Activated T-cell treated with anti-CD3 and anti-CD28 coated beads, Interleukin-2, amount 50 U/mL, for 72 hours (primary cell): ENCODE results near the gene CENPB. TPM values are rescaled to one million over a fixed set of nuclear protein-coding genes. Genes with fewer than 3 reads are reported as not detected.

Experiments used
- ATAC-seq, 2 donors: fragments of 150-1000 bp; cut with Tn5 transposase; replicated peaks in 1 of 2; 2 replicates each; pipeline ENCODE4 v1.10.0; 2021; ENCODE audit warnings: moderate library complexity in 2 of 2, mild to moderate bottlenecking in 1 of 2
- DNase-seq, 2 donors: peaks; one replicate each; pipeline ENCODE4 v3.0.0; 2021 to 2022; ENCODE audit warnings: mixed read lengths in 1 of 2
- H3K27ac Mint-ChIP-seq: one replicate; pipeline ENCODE4 v1.8.0; 2022; ENCODE audit warnings: mild to moderate bottlenecking, moderate library complexity, mixed read lengths
- H3K27me3 Mint-ChIP-seq: one replicate; pipeline ENCODE4 v1.8.0; 2022; ENCODE audit warnings: low read depth, mixed read lengths
- H3K36me3 Mint-ChIP-seq, 2 donors: one replicate each; pipeline ENCODE4 v1.8.0; 2022; ENCODE audit warnings: mixed read lengths in 2 of 2, mild to moderate bottlenecking in 1 of 2; ENCODE audit not compliant: insufficient read depth in 2 of 2
- H3K4me1 Mint-ChIP-seq: one replicate; pipeline ENCODE4 v1.8.0; 2022; ENCODE audit warnings: low read depth, mixed read lengths
- H3K4me3 Mint-ChIP-seq, 2 donors: one replicate each; pipeline ENCODE4 v1.8.0; 2022; ENCODE audit warnings: mild to moderate bottlenecking in 2 of 2, mixed read lengths in 2 of 2, moderate library complexity in 2 of 2
- H3K9me3 Mint-ChIP-seq, 2 donors: one replicate each; pipeline ENCODE4 v1.8.0; 2022; ENCODE audit warnings: mixed read lengths in 2 of 2
- total RNA-seq, 2 donors: library from RNA; stranded (reverse); gene quantifications; one replicate each; pipeline ENCODE4 v1.2.3, GENCODE V29; 2022

Gene CENPB
- total RNA-seq, 2 donors from 2014 or later = 30.4 to 31.5 TPM

DNA sequence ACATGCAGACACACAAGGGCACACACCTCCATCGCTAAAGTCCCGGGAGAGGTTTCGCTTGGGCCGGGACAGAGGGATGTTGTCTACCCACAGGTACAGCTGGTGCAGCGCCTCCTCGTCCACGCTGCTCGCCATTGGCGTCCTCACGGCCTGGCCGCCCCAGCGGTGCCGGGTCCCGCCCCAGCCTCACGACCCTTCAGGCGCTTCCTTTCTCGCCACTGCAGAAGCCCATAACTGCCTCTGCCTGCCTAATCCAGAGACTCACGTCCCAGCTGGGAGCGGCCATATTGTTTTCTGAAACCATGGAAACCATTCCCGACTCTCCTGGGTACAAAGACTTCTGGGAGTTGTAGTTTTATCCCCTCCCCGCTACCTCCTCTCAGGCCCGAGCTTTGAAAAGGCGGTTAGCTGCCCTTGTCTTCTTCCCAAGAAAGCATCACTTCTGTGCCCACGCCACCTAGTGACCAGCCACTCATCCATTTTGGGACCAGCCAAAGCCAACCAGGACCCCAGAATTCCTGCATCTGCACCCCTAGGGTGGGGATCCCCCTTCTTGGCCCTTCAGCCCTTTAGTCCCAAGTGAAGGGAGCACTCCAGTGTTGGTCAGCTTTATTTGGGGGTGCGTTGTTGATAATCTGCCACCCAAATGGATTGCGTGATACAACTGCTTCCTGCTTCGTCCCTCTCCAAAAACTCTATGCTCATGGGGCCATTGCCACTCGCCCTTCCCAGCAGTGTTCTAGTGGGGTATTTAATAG, 5.2 kb downstream of the CENPB start, which contains the start of gene SPEF1:
SPEF1 (minus strand) TSS at position 296 of the 758 bp plus-strand sequence; CDS start at position 135, 161 bp downstream.
- Mint-ChIP-seq H3K9me3 (no peaks in the 10 kb centered on the region), H3K36me3 (peaks cover 2% of the 10 kb centered on the region in 2 donors), H3K27ac (no peak within 1 kb of the TSS), H3K4me3 (peak within 1 kb of the TSS; percentile 79 to 81), H3K4me1 (peaks cover 61% of the 10 kb centered on the region), H3K27me3 (peaks cover 20% of the 10 kb centered on the region)
- peak; percentile 40 to 42 for DNase-seq
- ATAC-seq = peak; percentile 39 to 44

DNA sequence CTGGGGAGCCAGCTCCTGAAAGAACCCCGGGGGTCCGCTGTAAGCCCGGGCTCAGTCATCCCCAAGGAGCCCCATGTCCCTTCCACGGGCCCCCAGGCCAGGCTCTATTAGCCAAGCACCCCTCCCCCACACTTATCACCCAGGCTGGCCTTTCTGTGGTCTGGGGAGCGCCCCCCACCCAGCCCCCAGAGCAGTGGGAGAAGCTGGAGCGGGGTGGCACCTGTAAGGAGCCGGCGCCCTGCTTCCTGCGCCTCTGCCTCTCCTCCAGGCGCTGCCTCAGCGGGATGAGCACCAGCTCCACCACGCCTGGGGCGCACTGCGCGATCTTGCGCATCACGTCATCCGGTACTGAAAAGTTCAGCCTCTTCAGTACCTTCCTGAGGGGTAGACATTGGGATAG, 7.6 kb downstream of the CENPB start:
- DNase-seq (no peak), ATAC-seq (no peak)
- Mint-ChIP-seq H3K4me3 (peak overlapping the region; percentile 85 to 87), H3K36me3 (no peaks in the 10 kb centered on the region), H3K27ac (no peak overlapping the region), H3K4me1 (peaks cover 47% of the 10 kb centered on the region), H3K27me3 (peaks cover 20% of the 10 kb centered on the region), H3K9me3 (no peaks in the 10 kb centered on the region)

DNA sequence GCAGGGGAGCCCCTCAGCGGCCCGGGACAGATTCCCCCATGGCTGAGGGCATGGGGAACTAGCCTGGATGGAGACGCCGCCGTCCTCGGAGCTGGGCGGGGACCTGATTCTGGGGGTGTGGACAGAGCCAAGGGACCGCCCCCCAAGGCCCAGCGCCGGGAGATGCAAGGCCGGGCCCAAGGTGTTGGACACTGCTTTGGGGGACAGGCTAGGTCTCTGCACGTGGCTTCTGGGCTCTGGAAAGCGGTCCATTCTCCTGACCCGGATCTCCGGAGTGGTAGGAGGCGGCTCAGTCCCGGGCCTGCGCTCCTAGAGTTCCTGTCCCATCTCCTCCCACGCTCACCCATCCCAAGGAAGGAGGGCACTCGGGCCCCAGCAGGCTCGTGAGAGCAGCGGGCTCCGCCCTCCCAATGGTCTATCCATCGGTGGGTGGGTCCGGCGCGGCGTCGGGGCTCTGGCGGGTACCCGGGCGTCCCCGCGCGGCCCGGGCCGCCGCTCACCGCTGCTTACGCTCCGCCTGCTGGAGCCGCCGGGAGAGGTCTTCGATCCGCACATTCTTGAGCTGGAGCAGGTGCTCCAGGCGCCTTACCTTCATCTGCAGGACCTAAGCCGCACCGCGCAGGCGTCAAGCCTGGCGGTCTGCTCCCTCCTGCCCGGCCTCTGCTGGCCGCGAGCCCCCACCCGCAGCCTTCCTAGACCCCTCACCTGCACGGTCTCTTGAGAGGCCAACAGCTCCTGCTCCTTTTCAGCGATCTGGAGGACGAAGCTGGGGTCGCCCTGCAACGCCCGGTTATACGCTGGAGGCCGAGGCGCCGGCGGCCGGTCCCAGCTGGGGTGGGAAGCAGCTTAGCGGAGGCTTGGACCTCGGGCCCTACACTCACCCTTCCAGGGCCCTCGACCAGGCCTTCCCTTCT, 8.6 kb downstream of the CENPB start:
- ATAC-seq (peak; percentile 79), DNase-seq (peak; percentile 58 to 60)
- peak overlapping the region; percentile 85 to 87 for H3K4me3 Mint-ChIP-seq
- peaks cover 38% of the 10 kb centered on the region for H3K4me1 Mint-ChIP-seq
- H3K27ac Mint-ChIP-seq = no peak overlapping the region
- H3K9me3 Mint-ChIP-seq = no peaks in the 10 kb centered on the region
- H3K36me3 Mint-ChIP-seq = no peaks in the 10 kb centered on the region
- H3K27me3 Mint-ChIP-seq = peaks cover 20% of the 10 kb centered on the region

DNA sequence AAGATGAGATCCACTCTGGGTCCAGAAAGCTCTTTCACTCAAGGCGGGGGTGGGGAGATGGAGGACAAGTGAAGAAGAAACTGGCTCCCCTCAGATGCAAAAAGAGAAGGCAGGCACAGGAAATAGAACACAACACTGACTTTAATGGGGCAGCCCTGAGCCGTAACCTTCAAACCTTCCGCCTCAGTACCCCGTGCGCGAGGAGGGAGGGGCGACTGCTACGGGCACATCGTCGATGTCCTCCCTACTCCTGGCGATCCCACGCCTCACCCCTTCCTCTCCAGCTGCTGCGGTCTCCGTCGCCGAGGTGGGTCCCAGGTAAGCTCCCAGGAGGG, 9.2 kb downstream of the CENPB start:
- DNase-seq (peak in 1 of 2 donors; percentile 29), ATAC-seq (peak; percentile 53 to 55)
- H3K27me3 Mint-ChIP-seq = peaks cover 20% of the 10 kb centered on the region
- H3K4me1 Mint-ChIP-seq = peaks cover 33% of the 10 kb centered on the region
- no peaks in the 10 kb centered on the region for H3K9me3 Mint-ChIP-seq
- no peak overlapping the region for H3K27ac Mint-ChIP-seq
- peak overlapping the region; percentile 85 to 87 for H3K4me3 Mint-ChIP-seq
- H3K36me3 Mint-ChIP-seq = no peaks in the 10 kb centered on the region

DNA sequence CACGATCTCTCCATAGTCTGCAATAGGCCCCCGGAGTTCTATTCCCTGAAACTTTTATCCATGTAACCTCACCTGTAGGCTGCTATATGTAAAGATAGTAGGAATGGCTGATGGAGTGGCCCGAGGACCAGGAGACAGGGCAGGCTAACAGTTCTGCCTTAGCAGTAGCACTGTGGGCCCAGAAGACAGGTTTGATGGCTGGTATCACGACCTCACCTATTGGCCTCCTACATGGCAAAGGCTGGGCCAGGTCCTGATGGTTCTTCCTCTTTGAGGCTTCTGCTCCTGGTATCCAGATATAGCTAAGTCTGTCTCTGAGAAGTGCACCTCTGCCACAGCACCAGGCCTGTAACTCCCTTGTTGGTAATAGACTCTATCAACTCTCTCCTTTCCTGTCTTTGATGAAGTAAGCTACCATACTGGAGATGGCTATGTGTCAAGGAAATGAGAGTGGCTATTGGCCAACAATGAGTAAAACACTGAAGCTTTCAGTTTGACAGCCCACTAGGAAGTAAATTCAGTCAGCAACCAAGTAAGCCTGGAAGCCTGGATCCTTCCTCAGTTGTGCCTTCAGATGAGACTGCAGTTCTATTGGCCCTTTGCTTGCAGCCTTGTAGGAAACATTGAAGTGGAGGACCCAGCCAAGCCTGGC, 11.0 kb downstream of the CENPB start:
- H3K36me3 Mint-ChIP-seq = no peaks in the 10 kb centered on the region
- H3K27ac Mint-ChIP-seq = no peak overlapping the region
- no peaks in the 10 kb centered on the region for H3K9me3 Mint-ChIP-seq
- DNase-seq = no peak
- ATAC-seq = peak in 1 of 2 donors; percentile 46
- no peak overlapping the region for H3K4me3 Mint-ChIP-seq
- H3K27me3 Mint-ChIP-seq = peaks cover 20% of the 10 kb centered on the region
- peaks cover 15% of the 10 kb centered on the region for H3K4me1 Mint-ChIP-seq

DNA sequence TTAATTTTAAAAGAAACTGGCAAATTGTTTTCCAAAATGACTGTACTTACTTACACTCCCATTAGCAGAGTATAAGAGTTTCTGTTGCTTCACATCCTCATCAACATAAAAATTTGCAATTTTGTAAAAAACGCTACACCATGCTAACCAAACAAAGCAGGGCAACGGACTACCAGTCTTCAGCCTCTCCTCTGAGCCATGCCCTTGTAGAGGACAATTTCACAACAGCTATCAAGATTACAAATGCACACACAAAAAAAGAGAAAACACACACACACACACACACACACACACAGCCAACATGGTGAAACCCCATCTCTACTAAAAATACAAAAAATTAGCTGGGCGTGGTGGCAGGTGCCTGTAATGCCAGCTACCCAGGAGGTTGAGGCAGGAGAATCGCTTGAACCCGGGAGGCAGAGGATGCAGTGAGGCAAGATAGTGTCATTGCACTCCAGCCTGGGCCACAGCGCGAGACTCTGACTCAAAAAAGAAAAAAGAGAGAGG, 14.9 kb downstream of the CENPB start:
- no peaks in the 10 kb centered on the region for H3K27me3 Mint-ChIP-seq
- no peaks in the 10 kb centered on the region for H3K9me3 Mint-ChIP-seq
- ATAC-seq (no peak), DNase-seq (no peak)
- no peak overlapping the region for H3K27ac Mint-ChIP-seq
- no peak overlapping the region for H3K4me3 Mint-ChIP-seq
- peaks cover 22% of the 10 kb centered on the region for H3K4me1 Mint-ChIP-seq
- peaks cover 0 to 1% of the 10 kb centered on the region in 2 donors for H3K36me3 Mint-ChIP-seq

DNA sequence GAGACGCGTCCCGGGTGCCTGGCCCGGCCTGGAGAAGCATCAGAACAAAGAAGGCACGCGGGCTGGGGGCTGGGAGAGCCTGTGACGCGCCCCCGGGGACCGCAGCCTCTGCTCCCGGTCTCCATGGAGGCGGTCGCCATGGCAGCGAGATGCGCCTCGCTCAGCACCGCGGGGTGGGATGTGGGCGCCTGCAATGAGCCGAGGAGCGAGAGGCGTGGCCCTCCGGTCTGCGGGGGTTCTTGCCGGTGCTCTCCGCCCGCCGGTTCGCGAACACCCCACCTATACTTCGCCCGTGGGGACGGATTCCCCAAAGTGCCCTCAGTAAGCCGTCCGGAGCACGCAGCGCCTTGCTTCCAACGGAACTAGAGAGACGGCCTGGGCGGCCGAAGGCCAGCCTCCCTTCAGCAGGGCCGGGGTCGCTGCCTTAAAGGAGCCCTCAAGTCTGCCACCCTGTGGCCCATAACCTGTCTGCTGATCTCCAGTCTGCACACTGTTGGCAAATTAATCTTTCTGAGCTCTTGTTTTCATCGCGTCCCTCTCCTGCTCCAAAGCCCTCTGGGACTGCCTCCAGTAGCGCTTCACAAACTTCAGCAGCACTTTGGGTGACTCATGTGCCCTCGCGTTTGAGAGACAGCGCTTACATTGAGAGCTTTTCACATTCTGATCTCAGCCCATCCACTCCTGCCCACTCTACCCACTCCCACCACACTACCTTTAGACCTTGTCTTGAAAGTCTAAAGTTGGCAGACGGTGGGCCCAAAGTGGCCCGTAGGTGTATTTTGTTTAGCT, 18.0 kb downstream of the CENPB start:
- ATAC-seq (peak; percentile 62 to 68), DNase-seq (peak; percentile 81 to 86)
- Mint-ChIP-seq H3K27ac (peak overlapping the region; percentile 74), H3K9me3 (no peaks in the 10 kb centered on the region), H3K4me3 (peak overlapping the region; percentile 81 to 94), H3K27me3 (no peaks in the 10 kb centered on the region), H3K36me3 (peaks cover 0 to 1% of the 10 kb centered on the region in 2 donors), H3K4me1 (peaks cover 36% of the 10 kb centered on the region)

DNA sequence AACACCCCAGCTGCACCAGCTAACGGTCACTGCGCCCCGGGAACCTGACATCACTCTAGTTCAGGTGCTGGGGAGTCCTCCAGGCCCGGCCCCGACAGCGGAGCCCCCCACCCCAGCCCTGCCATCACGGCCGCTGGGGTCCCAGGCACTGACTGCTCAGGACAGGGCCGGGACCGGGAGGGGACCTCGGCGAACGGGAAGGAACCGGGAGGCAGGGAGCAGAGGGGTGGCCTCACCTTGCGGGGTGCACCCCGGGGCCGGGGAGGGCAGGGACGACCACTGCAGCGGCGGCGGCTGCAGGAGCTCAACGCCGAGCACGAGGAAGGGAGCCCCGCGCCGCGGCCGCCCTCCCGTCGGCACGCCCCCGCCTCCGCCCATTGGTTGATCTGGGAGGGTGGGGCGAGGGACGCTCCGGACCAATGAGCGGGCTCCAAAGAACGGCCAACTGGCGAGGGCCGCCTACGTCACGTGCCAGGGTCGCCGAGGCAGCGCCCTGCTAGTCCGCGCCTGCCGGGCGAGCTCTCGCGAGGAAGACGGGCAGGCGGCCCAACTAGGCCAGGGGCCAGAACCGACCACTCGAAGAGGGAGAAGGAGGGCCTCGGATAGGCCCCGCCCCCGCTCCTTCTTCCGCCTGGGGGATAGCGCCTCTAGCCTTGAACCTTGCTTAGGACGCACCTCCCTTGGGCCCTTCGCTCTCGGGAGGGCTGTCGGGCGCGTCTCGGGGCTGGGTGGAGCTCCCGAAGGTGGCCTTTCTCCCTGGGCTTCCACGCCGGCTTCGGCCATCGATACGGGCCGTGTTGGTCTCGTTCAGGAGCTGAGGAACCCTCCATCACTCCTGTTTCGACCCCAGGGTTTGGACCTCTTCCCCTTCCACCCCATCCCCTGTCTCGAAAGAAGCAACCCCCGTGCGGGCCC, 18.9 kb downstream of the CENPB start, which contains the start of gene ADISSP:
ADISSP (minus strand) TSS at position 327 of the 915 bp plus-strand sequence. CDS start 7,653 bp downstream, outside the sequence.
- peak within 1 kb of the TSS; percentile 93 to 94 for H3K4me3 Mint-ChIP-seq
- peak within 1 kb of the TSS; percentile 74 for H3K27ac Mint-ChIP-seq
- H3K27me3 Mint-ChIP-seq = no peaks in the 10 kb centered on the region
- peaks cover 0 to 1% of the 10 kb centered on the region in 2 donors for H3K36me3 Mint-ChIP-seq
- no peaks in the 10 kb centered on the region for H3K9me3 Mint-ChIP-seq
- DNase-seq (peak; percentile 99), ATAC-seq (peak; percentile 92)
- peaks cover 36% of the 10 kb centered on the region for H3K4me1 Mint-ChIP-seq

DNA sequence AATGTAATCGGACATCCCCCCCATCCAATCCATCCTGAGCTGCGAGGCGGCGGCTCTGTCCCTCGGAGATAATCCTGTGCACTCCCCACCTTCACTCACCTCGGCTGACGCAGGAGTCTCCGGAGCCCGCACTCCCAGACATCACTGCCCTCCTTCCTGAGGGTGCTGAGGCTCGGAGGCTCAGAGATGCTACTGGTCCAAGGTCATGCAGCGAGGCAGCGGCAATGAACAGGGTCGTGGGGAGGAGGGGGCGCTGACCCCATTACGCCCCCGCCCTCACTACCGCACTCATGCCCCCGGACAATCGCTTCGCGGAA, 19.5 kb downstream of the CENPB start:
- DNase-seq = peak; percentile 24 to 29
- Mint-ChIP-seq H3K4me3 (peak overlapping the region; percentile 93 to 94), H3K4me1 (peaks cover 36% of the 10 kb centered on the region), H3K9me3 (no peaks in the 10 kb centered on the region), H3K36me3 (peaks cover 0 to 1% of the 10 kb centered on the region in 2 donors), H3K27me3 (no peaks in the 10 kb centered on the region), H3K27ac (no peak overlapping the region)
- ATAC-seq = no peak

DNA sequence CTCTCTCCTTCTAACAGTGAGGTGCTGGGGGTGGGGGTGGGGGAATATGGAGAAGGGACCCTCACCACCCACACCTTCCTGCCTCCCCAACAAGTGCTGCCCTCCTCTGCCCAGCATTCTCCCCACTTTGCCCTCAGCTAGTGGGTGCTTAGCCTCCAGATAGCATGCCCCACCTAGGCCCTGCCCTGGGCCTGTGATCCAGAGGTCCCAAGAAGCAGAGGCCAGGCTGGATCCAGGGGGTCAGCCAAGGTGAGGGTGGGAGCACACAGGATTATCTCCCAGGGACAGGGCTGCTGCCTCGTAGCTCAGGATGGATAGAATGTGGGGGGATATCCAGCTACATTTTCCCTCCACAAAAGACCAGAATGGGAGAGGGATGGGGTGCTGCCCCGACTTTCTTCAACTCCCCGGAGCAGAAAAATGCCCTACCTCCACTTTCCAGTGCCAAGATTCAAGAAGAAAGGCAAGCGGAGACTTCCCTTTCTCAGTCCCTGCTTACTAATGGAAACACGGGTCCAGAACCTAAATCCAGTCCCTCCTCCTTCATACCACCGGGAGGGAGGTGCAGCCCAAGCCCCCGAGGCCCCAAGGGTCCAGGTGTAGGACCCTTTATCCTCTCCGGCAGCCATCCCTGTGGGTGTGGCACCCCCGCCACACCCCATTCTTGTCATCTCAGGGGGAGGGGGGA, 20.0 kb downstream of the CENPB start:
- no peak for DNase-seq
- Mint-ChIP-seq H3K4me3 (peak overlapping the region; percentile 93 to 94), H3K27me3 (no peaks in the 10 kb centered on the region), H3K4me1 (peaks cover 36% of the 10 kb centered on the region), H3K36me3 (peaks cover 0 to 1% of the 10 kb centered on the region in 2 donors), H3K9me3 (no peaks in the 10 kb centered on the region), H3K27ac (no peak overlapping the region)
- ATAC-seq = no peak
